ENCODE results near the gene NPTX2.
"Not testable (repeated sequence)": the region's sequence is repeated elsewhere in the genome, so short reads cannot be mapped to it uniquely, and the experiment has no call there.

The NPTX2 gene

GRCh38 chr7:98617051-98617959, at the start of gene NPTX2:
Gene NPTX2, plus strand, starts transcription at chr7:98617285. Its CDS starts 177 bp downstream, at chr7:98617462.
- DNase-seq (ENCODE audit: low spot score), result peak; percentile 18

- no peak for DNase-seq (ENCODE audit: low spot score)
Measured at GRCh38 chr7:98567991-98568390, 49.1 kb upstream of the NPTX2 start.

GRCh38 chr7:98568891-98569290, 48.2 kb upstream of the NPTX2 start:
- no peak for DNase-seq (ENCODE audit: low spot score)

- no peak for DNase-seq (ENCODE audit: low spot score)
Measured at GRCh38 chr7:98569691-98570337, 47.3 kb upstream of the NPTX2 start.

- DNase-seq (ENCODE audit: low spot score), result no peak
Measured at GRCh38 chr7:98571006-98571405, 46.1 kb upstream of the NPTX2 start.

- no peak for DNase-seq (ENCODE audit: low spot score)
Measured at GRCh38 chr7:98571986-98572385, 45.1 kb upstream of the NPTX2 start.

GRCh38 chr7:98572716-98573115, 44.4 kb upstream of the NPTX2 start:
- not testable (repeated sequence) for DNase-seq (ENCODE audit: low spot score)

GRCh38 chr7:98573816-98574215, 43.3 kb upstream of the NPTX2 start:
- DNase-seq (ENCODE audit: low spot score), result no peak

- DNase-seq (ENCODE audit: low spot score), result no peak
Measured at GRCh38 chr7:98575878-98576277, 41.2 kb upstream of the NPTX2 start.

- no peak for DNase-seq (ENCODE audit: low spot score)
Measured at GRCh38 chr7:98584830-98585229, 32.3 kb upstream of the NPTX2 start.

GRCh38 chr7:98591926-98592325, 25.2 kb upstream of the NPTX2 start:
- no peak for DNase-seq (ENCODE audit: low spot score)

GRCh38 chr7:98594348-98594747, 22.7 kb upstream of the NPTX2 start:
- DNase-seq (ENCODE audit: low spot score), result no peak

GRCh38 chr7:98594787-98595186, 22.3 kb upstream of the NPTX2 start:
- DNase-seq (ENCODE audit: low spot score), result no peak

- DNase-seq (ENCODE audit: low spot score), result no peak
Measured at GRCh38 chr7:98598846-98599615, 18.1 kb upstream of the NPTX2 start.

- no peak for DNase-seq (ENCODE audit: low spot score)
Measured at GRCh38 chr7:98599886-98600285, 17.2 kb upstream of the NPTX2 start.

GRCh38 chr7:98602755-98603398, 14.2 kb upstream of the NPTX2 start:
- DNase-seq (ENCODE audit: low spot score), result no peak

GRCh38 chr7:98603399-98603788, 13.7 kb upstream of the NPTX2 start:
- DNase-seq (ENCODE audit: low spot score), result no peak

- DNase-seq (ENCODE audit: low spot score), result no peak
Measured at GRCh38 chr7:98613601-98614425, 3.3 kb upstream of the NPTX2 start.

- no peak for DNase-seq (ENCODE audit: low spot score)
Measured at GRCh38 chr7:98616381-98617050, 569 bp upstream of the NPTX2 start.

- DNase-seq (ENCODE audit: low spot score), result no peak
Measured at GRCh38 chr7:98617960-98618418, 904 bp downstream of the NPTX2 start.

- no peak for DNase-seq (ENCODE audit: low spot score)
Measured at GRCh38 chr7:98618786-98619185, 1.7 kb downstream of the NPTX2 start.

Data from hematopoietic multipotent progenitor cell treated with erythropoietin and hydrocortisone succinate and interleukin-3 and kit ligand, for 15 days (in vitro differentiated cells).